Muscle layer of duodenum (tissue), 2 donors: ENCODE measurements around the gene CD1D.
A peak's percentile ranks its signal among the peaks of the same experiment; 100 is the strongest.
"Not testable (repeated sequence)": the region's sequence is repeated elsewhere in the genome, so short reads cannot be mapped to it uniquely, and the experiment has no call there.

Source experiments
- H3K27ac ChIP-seq: one replicate; pipeline ENCODE4 v1.7.0; 2013; ENCODE audit warnings: mild to moderate bottlenecking, low read length
- H3K27me3 ChIP-seq: one replicate; pipeline ENCODE4 v1.7.0; 2013; ENCODE audit warnings: low read depth, mild to moderate bottlenecking, control low read depth, low read length
- H3K36me3 ChIP-seq, 2 donors: one replicate each; pipeline ENCODE4 v1.7.0; 2013; ENCODE audit warnings: low read length in 2 of 2, control low read depth in 1 of 2, mild to moderate bottlenecking in 1 of 2; ENCODE audit not compliant: insufficient read depth in 2 of 2, control insufficient read depth in 1 of 2
- H3K4me1 ChIP-seq, 2 donors: one replicate each; pipeline ENCODE4 v1.7.0; 2013; ENCODE audit warnings: low read length in 2 of 2, mild to moderate bottlenecking in 2 of 2, control low read depth in 1 of 2, moderate library complexity in 1 of 2; ENCODE audit not compliant: insufficient read depth in 2 of 2, control insufficient read depth in 1 of 2
- H3K4me3 ChIP-seq, 2 donors: one replicate each; pipeline ENCODE4 v1.7.0; 2013; ENCODE audit warnings: low read length in 2 of 2, low read depth in 1 of 2, mild to moderate bottlenecking in 1 of 2
- H3K9me3 ChIP-seq, 2 donors: one replicate each; pipeline ENCODE4 v1.7.0; 2013; ENCODE audit warnings: low read length in 2 of 2, control low read depth in 1 of 2, mild to moderate bottlenecking in 1 of 2; ENCODE audit not compliant: control insufficient read depth in 1 of 2
- donor health status: healthy.

Gene CD1D

DNA sequence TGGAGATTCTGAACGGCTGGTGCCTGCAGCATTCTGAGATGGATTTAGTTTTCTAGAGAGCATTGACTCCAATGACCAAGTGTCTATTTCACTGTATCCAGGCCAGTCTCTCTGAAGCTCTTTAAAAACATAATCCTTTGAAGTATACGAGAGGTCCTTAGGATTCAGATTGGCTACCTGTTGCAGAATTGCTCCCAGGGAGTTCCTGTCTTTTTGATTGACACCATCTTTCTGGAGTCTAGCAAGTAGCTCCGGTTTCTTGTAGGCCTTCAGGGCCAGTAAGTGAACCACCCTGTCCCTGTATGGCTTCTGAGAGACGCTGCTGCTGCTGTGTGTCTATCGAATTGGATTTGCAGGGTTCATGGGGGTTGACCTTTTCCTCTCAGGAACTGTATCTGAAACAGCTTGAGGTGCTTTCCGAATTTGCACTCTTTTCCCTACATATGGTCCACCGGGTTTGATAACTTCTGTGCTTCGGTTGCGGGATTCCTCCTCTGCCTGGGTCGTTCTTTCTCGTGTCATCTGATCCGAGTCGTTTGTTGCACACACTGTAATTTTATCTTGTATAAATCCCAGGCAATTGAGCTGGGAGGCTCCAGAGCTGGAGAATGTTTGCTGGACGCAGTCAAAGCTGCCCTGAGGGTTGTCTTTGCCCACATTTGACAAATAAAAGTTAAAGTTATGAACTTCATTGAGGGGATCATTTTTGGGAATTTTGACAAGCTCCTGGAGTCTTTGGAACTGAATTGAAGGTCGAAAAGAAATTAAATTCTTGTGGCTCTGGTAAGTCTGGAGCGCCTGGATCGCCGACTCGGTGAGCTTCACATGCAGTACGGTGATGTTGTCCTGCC is 3.6 kb upstream of the CD1D start:
- H3K9me3 ChIP-seq, H3K27ac ChIP-seq, H3K36me3 ChIP-seq, H3K27me3 ChIP-seq: not testable (repeated sequence)
- peaks cover 0 to 18% of the 10 kb centered on the region in 2 donors for H3K4me1 ChIP-seq
- peak overlapping the region in 1 of 2 donors; percentile 55 for H3K4me3 ChIP-seq

DNA sequence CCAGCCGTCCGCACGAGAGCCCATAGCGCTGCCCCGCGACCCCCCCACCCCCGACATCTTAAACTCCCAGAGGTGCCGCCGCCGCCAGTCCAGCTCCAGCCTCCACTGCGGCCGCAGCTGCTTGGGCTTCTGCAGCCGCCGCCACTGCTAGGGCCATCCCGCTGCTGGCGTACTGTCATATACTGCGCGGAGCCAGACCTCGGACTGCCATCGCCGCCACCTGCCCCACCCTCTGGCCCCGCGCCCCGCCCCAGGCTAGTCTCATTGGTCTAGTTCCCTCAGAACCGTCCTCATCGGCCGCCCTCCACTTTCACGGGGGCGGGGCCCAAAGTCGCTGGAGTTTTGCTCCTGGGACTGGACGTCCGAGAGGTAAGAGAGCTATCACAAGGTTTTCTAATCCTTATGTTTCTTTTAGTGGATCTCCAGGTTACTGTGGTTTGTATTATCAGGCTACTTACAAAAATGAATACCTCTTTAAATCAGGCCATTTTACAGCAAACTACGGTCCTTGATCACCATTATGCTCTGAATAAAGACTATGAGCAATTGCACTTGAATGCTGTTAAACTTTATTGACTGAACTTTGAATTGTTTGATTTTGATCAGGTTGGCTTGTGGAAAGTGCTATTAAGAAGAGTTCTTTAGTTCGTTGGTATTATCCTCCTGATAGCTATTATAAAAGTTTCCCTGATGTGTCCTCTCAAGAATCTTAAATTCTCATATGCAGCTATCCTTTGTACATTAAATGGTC is 2.8 kb upstream of the CD1D start:
- peaks cover 0 to 18% of the 10 kb centered on the region in 2 donors for H3K4me1 ChIP-seq
- H3K36me3 ChIP-seq: no peaks in the 10 kb centered on the region
- H3K27ac ChIP-seq: peak overlapping the region; percentile 9
- peak overlapping the region; percentile 48 to 55 for H3K4me3 ChIP-seq
- H3K27me3 ChIP-seq: peaks cover 10% of the 10 kb centered on the region
- H3K9me3 ChIP-seq: no peaks in the 10 kb centered on the region

DNA sequence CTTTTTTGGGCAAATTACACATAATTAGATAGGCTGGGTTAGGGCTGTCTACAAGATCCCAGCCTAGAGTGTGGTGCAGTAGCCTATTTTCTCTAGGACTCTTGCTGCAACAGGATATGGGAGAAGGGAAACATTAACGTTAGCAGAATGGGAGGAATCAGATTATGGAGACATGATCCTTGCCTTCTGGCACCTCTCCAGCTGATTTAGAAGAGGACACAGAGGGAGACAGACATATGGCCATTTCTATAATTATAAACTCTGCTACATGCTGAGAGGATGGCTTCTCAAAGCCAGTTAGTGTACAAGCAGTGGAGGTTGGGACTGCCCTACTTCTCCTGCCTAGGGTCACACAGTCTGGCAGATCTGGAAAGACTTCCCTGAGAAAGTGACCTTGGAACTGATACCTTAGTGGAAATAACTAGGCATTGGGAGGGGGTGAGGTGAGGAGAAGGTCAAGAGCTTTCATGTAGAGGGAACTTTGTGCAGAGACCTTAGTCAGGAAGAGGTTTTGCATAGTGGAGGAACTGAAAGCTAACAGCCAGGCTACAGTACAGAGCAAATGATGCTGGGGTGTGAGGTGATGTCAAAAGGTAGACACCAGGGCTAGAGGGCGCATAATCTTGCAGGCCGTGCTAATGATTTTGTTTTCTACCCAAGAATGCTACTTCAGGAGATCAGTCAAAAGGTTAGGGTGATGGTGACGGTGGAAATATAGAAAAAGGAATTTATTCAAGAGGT is 1.2 kb upstream of the CD1D start:
- H3K36me3 ChIP-seq: no peaks in the 10 kb centered on the region
- H3K4me1 ChIP-seq: peaks cover 0 to 18% of the 10 kb centered on the region in 2 donors
- no peak overlapping the region for H3K27ac ChIP-seq
- H3K4me3 ChIP-seq: peak overlapping the region in 1 of 2 donors; percentile 2
- H3K9me3 ChIP-seq: no peaks in the 10 kb centered on the region
- H3K27me3 ChIP-seq: peaks cover 12% of the 10 kb centered on the region

DNA sequence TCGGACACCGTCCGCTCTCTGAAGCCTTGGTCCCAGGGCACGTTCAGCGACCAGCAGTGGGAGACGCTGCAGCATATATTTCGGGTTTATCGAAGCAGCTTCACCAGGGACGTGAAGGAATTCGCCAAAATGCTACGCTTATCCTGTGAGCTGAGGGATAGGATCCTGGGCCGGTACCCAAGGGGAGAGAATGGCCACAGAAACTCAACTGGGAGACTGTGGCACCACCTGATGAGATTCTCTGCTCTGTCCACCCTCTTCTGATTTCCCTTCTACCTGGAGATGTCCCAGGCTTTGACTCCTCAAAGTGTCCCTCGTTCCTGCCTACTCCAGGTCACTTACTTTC is 855 bp downstream of the CD1D start:
- Histone ChIP-seq H3K27me3 (peaks cover 12% of the 10 kb centered on the region), H3K36me3 (no peaks in the 10 kb centered on the region), H3K4me3 (peak overlapping the region; percentile 72 to 75), H3K4me1 (peaks cover 0 to 18% of the 10 kb centered on the region in 2 donors), H3K27ac (no peak overlapping the region), H3K9me3 (no peaks in the 10 kb centered on the region)

DNA sequence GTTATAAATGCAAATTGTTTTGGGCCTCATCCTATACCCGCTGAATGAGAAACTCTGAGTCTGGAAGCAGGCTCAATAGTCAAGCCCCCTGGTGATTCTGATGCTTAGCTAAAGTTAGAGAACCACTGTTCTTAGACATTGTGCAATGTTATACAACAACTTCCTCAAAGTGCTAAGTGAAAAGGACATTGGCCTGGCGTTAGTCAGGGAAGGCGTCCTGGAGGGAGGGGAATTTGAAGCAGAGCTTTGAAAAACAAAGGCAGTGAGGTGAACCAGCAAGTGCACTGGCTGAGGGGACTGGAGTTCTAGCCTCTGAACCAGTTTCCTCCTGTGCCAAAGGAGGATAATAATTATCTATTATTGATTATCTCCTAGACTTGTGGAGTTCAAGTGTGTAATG is 5.1 kb downstream of the CD1D start:
- no peak overlapping the region for H3K4me3 ChIP-seq
- H3K4me1 ChIP-seq: peaks cover 0 to 6% of the 10 kb centered on the region in 2 donors
- H3K27ac ChIP-seq: no peak overlapping the region
- H3K36me3 ChIP-seq: no peaks in the 10 kb centered on the region
- no peaks in the 10 kb centered on the region for H3K9me3 ChIP-seq
- peaks cover 12% of the 10 kb centered on the region for H3K27me3 ChIP-seq

DNA sequence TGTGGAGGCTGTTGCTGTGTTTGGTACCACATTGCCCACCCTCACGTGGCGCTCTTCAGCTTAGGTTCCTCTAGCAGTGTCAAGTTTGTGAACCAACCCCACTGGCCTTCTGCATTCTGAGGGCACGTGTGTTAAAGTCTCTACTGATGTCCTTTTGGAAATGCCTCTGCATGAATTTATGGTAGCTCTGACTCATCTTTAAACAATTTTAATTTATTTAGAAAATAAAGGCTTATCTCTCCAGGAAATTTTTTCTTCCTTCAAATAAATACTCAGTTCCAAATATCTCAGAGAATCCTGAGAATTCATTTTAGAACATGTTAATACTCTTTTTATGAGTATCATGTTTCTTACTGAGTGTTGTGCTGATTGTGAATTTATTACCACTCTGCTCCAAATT is 5.5 kb downstream of the CD1D start:
- no peak overlapping the region for H3K27ac ChIP-seq
- H3K27me3 ChIP-seq: peaks cover 12% of the 10 kb centered on the region
- no peak overlapping the region for H3K4me3 ChIP-seq
- peaks cover 0 to 5% of the 10 kb centered on the region in 2 donors for H3K4me1 ChIP-seq
- no peaks in the 10 kb centered on the region for H3K9me3 ChIP-seq
- no peaks in the 10 kb centered on the region for H3K36me3 ChIP-seq

DNA sequence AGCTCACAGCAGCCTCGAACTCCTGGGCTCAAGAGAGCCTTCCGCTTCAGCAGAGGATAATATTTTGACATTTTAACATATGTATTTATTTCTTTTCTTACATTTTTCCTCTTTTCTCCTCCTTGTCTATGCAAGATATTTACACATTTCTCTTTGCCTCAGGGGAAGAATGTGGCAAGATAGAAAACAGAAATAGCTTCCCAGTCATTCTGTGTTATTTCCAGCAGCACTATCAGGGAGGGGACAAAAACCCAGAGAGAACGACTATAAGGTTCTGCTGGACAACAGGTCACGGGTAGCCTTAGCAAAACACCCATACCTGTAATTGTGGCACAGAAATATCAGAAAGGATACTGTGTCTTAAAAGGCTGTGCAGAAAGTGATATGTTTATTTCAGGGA is 7.9 kb downstream of the CD1D start:
- H3K4me3 ChIP-seq: no peak overlapping the region
- no peaks in the 10 kb centered on the region for H3K27me3 ChIP-seq
- H3K4me1 ChIP-seq: no peaks in the 10 kb centered on the region
- H3K27ac ChIP-seq: no peak overlapping the region
- no peaks in the 10 kb centered on the region for H3K36me3 ChIP-seq
- no peaks in the 10 kb centered on the region for H3K9me3 ChIP-seq

DNA sequence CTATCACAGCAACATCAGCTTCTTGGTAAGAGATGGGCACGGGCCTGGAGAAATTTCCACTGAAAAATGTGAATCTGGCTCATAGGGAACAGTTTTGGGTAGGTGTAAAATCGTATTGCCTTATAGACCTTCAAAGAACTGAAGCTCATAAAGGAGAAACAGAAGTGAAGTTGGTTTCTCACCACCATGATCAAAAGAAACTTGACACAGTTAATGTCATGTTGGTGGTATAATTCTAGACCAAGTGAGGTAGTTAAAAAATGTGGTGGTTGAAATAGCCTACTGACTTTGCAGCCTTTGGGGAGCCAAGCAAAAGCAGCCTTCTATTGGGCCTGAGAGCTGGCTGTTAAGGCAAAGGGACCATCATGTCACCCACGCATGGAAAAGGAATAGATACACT is 8.9 kb downstream of the CD1D start:
- no peaks in the 10 kb centered on the region for H3K9me3 ChIP-seq
- no peaks in the 10 kb centered on the region for H3K36me3 ChIP-seq

DNA sequence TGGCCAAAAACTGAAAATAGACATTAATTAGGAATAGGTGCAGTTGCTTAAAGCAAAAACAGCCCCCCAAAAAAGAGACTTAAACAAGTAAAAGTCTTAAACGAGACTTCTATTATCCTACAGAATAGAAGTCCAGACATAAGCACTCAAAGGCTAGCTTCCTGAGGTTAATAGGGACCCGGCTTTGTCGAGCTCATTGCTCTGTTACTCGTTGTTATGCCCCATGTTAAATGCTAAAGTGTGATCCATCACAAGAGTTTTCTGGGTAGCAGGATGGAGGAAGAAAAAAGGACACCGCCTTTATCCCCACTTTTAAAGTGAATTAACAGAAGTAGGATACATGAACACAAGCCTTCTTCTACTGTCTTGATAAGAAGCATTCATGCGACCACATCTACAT is 10.6 kb downstream of the CD1D start:
- no peaks in the 10 kb centered on the region for H3K9me3 ChIP-seq
- no peaks in the 10 kb centered on the region for H3K36me3 ChIP-seq
- no peaks in the 10 kb centered on the region for H3K27me3 ChIP-seq
- no peaks in the 10 kb centered on the region for H3K4me1 ChIP-seq
- H3K27ac ChIP-seq: no peak overlapping the region
- no peak overlapping the region for H3K4me3 ChIP-seq

More for the DNA sequence above, 8.9 kb downstream of the CD1D start:
- Histone ChIP-seq H3K27ac (no peak overlapping the region), H3K4me1 (no peaks in the 10 kb centered on the region), H3K27me3 (no peaks in the 10 kb centered on the region), H3K4me3 (no peak overlapping the region)

DNA sequence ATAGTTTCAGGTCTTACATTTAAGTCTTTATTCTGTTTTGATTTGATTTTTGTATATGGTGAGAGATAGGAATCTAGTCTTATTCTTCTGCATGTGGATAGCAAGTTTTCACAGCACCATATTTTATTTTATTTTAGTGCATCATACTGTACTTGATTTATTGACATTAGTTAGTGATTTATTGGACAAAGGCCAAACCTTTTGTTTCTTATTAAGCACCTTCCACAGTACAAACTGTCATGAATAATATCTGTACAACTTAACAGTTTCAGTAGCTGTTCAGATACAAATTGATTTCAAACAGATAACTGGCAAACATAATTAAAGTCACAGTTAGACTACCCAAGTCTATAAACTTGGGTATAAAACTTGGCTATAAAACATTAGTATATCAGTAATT is 15.8 kb downstream of the CD1D start:
- Histone ChIP-seq H3K4me1 (no peaks in the 10 kb centered on the region), H3K27me3 (no peaks in the 10 kb centered on the region), H3K9me3 (no peaks in the 10 kb centered on the region), H3K36me3 (no peaks in the 10 kb centered on the region), H3K4me3 (no peak overlapping the region), H3K27ac (no peak overlapping the region)

DNA sequence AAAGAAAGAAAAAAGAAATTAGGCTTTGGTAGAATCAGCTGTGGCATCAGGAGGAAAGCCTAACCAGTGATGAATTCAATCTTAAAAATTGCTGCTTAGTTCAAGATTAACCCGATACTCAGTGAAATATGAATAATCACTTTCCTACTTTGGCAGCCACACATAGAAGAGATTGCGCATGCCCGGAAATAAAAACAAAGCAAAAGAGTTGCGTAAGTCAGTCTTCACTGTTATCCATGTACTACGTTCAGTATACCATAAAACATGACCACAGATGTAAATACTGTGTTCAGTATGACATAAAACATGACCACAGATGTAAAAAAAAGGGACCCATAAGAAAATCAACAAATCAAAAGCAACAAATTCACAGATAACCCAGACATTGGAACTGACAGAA is 19.2 kb downstream of the CD1D start:
- Histone ChIP-seq H3K27me3 (no peaks in the 10 kb centered on the region), H3K4me1 (no peaks in the 10 kb centered on the region), H3K27ac (no peak overlapping the region), H3K36me3 (no peaks in the 10 kb centered on the region), H3K9me3 (no peaks in the 10 kb centered on the region), H3K4me3 (no peak overlapping the region)
